Measurements from ENCODE around the gene DENND5A.

DNA sequence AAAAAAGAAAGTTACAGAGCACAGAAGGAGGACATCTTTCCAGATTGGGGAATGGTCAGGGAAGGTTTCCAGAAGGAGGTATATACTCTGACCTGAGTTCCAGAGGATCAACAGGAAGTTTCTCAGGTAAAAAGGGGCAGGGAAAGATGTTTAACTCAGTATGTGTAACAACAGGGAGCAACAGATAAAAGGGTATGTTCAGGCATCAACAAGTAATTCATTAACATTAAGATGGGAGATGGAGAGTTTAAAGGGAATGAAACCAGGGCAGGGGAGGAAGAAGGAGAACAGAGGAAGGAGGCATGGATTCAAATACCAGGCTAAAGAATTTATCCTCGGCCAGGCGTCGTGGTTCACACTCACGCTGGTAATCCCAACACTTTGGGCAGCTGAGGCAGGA is 2.5 kb upstream of the DENND5A start:
- TF ChIP-seq, protein P1, sequence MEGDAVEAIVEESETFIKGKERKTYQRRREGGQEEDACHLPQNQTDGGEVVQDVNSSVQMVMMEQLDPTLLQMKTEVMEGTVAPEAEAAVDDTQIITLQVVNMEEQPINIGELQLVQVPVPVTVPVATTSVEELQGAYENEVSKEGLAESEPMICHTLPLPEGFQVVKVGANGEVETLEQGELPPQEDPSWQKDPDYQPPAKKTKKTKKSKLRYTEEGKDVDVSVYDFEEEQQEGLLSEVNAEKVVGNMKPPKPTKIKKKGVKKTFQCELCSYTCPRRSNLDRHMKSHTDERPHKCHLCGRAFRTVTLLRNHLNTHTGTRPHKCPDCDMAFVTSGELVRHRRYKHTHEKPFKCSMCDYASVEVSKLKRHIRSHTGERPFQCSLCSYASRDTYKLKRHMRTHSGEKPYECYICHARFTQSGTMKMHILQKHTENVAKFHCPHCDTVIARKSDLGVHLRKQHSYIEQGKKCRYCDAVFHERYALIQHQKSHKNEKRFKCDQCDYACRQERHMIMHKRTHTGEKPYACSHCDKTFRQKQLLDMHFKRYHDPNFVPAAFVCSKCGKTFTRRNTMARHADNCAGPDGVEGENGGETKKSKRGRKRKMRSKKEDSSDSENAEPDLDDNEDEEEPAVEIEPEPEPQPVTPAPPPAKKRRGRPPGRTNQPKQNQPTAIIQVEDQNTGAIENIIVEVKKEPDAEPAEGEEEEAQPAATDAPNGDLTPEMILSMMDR (IDR thresholded peaks at IDR 0.05; ENCODE audit: low read depth, low read length, poor library complexity, severe bottlenecking): no peak
- TF ChIP-seq EZH2phosphoT487 (IDR thresholded peaks at IDR 0.05; ENCODE audit: borderline replicate concordance, low read length): no peak

Measured in DOHH2 (cell line).